ENCODE measurements around the gene SUN5.

DNA sequence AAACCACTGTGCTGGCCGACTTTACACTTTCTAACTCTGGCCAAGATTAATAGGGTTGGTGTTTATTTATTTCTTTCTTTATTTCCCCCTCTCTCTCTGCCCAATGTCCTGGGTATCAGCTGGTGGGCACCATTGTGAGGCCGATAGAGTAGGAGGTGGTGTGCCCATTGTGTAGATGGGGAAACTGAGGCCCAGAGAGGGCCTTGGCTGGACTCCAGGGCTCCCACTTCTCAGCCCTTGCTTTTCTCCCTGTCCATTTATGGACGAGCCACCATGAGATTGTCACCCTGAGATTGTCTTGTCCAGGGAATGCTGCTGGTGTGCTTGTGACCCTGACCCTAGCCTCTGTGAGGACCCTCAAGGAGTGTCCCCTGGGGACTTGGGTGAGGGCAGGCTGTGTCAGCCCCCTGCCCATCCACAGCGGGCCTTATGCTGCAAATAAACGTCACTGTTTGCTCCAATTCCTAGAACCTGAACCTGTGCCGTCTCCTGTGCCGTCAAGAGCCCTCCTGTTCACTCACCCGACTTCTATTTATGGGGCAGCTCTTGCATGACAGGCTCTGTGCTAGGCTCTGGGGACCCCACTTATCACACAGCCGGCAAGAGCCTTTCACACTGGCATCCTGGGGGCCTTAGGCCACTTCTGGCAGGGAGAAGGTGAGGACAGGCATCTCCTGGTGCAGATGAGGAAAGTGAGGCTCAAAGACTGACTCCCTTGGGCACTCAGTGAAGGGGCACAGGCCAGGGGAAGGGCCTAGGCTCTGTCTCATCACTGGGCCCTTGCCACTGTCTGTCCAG, 24.8 kb downstream of the SUN5 start:
- TF ChIP-seq, protein P1, sequence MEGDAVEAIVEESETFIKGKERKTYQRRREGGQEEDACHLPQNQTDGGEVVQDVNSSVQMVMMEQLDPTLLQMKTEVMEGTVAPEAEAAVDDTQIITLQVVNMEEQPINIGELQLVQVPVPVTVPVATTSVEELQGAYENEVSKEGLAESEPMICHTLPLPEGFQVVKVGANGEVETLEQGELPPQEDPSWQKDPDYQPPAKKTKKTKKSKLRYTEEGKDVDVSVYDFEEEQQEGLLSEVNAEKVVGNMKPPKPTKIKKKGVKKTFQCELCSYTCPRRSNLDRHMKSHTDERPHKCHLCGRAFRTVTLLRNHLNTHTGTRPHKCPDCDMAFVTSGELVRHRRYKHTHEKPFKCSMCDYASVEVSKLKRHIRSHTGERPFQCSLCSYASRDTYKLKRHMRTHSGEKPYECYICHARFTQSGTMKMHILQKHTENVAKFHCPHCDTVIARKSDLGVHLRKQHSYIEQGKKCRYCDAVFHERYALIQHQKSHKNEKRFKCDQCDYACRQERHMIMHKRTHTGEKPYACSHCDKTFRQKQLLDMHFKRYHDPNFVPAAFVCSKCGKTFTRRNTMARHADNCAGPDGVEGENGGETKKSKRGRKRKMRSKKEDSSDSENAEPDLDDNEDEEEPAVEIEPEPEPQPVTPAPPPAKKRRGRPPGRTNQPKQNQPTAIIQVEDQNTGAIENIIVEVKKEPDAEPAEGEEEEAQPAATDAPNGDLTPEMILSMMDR (IDR thresholded peaks at IDR 0.05; ENCODE audit: poor library complexity) = no peak
- TF ChIP-seq EZH2 (IDR thresholded peaks at IDR 0.05; ENCODE audit: borderline replicate concordance) = no peak
- TF ChIP-seq EZH2phosphoT487 (IDR thresholded peaks at IDR 0.05; ENCODE audit: low read depth, severe bottlenecking, unreplicated experiment) = no peak

Measured in hepatocyte (in vitro differentiated cells).